T-helper 2 cell treated with Interferon-gamma antibody and Interleukin-4, amounts not matched to agents 100 ng/mL and 5 ng/mL, for 36 hours (primary cell): ENCODE results near the gene ZNF223. TPM values are rescaled to one million over a fixed set of nuclear protein-coding genes. Genes with fewer than 3 reads are reported as not detected.

Source experiments
- intact Hi-C: fragments of 100-400 bp; cut with micrococcal nuclease; formaldehyde crosslinking; loops from one replicate; pipeline ENCODE4 v1.15.1; 2023
- total RNA-seq: library from RNA; stranded (reverse); gene quantifications from 2 replicates; pipeline ENCODE4 v1.2.3, GENCODE V29; 2022

ZNF223 gene
- 0.25 and 0.27 TPM in 2 replicates for total RNA-seq

DNA sequence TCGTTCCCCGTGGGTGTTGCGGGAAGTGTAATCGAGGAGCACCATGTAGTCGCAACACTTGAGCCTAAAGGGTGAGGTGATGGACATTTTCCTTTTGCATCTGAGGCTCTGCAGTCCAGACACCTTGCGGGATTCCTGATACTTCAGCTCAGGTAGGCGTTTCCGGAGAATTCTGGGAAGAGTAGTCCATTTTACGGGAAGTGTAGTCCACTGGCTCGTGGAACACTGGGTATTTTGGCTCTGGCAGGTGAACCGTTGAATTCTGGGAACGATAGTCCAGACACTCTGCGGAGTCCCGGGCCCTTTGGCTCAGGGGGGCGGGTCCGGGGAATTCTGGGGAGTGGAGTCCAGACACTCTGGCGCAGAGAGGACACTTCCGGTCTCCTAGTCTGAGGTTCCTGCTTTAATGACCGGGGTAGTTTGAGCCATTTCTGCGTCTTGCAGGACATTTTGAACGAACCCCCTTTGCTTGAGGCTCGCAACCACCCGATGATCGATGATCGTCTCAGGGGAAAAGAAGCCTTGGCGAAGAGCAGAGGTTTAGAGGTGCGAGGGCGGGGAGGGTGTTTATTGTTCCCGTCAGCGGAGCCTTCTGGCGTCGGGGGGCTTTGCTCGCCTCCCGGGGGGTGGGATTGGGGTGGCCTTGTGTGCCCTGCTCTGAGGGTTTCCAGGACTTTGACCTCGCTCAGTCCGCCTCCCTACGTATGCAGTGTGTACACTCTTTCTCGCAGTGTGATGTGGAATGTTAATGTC lies at the start of gene ZNF223:
Gene ZNF223, plus strand, starts transcription at position 387 of the 753 bp plus-strand sequence. CDS start 3,141 bp downstream, outside the sequence.
- intact Hi-C loops, result no loop called here

DNA sequence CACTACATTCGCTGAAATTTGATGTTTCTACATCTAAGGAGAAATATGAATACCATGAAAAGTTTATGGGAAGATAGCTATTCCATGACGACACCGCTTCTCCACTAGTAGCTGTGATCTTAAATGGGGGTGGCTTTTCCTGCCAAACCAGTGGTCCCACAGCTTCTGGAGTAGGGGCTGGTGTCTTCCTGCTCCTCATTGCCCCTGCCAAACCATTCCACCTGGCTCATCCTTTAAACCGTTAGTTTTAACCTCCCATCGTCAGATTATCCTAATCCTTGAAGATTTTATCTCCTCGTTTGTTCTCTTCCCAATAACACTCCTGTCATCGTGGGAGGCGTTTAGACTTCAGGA lies 49.6 kb upstream of the ZNF223 start:
- intact Hi-C loops, result loop anchor here (1.0 kb wide), 7 partner anchors 18 to 210 kb away; partner anchors contain the start of genes ZNF155, ZNF222, ZNF225 and ZNF227

DNA sequence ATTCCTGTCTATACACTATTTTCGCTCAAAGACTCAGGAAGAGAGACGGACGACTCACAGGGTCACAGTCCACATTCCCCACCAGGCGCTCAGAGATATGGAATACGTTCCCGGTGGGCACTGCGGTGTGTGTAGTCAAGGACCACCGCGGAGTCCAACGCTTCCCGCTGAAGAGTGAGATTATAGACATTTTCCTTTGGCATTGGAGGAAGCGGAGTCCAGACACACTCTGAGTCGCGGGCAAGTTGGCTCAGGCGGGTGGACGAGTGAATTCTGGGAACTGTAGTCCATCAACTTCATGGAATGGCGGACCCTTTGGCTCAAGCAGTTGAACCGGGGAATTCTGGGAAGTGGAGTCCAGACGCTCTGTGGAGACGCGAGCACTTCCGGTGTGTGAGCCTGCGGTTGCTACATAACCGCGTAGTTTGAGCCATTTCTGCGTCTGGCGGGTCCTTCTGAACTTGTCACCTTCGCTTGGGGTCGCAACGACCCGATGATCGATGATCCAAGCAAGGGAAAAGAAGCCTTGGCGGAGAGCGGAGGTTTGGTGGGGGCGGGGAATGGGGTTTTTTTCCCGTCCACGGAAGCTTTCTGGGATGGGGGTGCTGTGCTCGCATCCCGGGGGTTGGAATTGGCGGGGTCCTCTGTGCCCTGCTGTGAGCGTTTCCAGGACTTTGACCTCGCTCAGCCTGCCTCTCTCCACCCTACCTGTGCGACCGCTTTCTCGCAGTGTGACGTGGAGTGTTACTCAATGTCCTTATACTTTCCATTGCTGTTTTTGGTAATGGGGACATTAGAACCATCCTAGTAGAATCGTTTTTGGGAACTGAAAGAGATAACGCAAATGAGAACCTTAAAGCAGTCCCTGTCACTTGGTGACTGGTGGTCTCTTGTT lies 49.0 kb upstream of the ZNF223 start, which contains the start of gene ZNF230:
Gene ZNF230, plus strand, starts transcription at position 392 of the 895 bp plus-strand sequence. CDS start 4,122 bp downstream, outside the sequence.
- intact Hi-C loops, result loop anchor here (1.0 kb wide), 7 partner anchors 19 to 209 kb away; partner anchors contain the start of genes ZNF155, ZNF222, ZNF225 and ZNF227

- intact Hi-C loops, result no loop called here
Observed at GRCh38 chr19:44003461-44004009, 48.3 kb upstream of the ZNF223 start.

DNA sequence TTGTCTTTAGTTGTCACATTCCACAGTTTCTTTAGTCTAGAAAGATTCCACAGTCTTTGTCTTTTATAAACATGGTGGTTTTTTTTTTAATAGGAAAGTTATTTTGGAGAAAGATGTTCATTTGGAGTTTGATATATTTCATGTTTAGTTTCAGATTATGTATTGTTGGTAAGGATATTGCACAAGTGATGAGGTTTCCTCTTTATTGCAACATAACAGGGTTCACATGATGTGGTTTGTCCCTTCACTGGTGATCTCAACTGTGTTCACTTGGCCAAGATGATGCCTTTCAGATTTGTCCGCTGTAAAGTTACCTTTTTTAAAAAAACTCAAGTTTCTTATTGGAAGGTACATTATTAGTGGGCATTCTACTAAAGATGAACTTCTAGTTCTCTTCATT lies 45.9 kb upstream of the ZNF223 start:
- intact Hi-C loops, result no loop called here

DNA sequence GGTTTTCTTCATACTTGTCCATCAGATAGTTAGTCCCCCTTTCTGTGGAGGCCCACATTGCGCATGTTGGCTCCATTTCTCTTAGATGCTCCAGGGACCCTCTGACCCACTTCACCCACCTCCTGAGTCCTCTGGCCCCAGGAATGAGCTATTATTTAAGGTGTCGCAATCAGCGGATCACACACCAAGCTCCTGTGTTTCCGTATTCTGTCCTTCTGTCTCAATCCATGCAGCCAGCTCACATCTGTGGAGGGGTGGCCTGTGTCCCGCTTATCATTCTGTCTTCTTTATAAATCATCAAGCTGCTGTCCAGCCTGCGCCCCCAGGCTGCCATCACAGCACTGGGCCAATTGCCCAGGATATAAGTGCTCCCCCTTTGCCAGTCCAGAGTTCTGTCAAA lies 44.4 kb upstream of the ZNF223 start:
- intact Hi-C loops, result no loop called here

DNA sequence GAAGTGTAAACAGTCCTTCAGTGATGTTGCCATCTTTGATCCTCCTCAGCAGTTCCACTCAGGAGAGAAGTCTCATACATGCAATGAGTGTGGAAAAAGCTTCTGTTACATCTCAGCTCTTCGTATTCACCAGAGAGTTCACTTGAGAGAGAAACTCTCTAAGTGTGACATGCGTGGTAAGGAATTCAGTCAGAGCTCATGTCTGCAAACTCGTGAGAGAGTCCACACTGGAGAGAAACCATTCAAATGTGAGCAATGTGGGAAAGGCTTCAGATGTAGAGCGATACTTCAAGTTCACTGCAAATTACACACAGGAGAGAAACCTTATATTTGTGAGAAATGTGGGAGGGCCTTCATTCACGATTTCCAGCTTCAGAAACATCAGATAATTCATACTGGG lies 41.4 kb upstream of the ZNF223 start:
- intact Hi-C loops, result no loop called here

DNA sequence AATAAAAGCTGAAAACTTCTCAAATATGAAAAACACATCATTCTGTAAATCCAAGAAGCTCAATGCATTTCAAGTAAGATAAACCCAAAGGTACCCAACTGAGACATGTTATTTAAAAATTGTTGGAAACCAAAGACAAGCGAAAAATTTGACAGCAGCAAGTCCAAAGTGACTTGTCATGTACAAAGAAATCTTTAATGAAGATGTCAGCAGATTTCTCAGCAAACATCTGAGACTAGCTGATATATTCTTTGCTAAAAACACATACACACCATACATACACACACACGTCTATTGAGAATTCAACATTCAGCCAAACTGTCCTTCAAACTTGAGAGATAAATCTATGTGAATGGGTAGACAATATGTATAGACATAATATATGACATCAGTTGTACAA lies 32.3 kb upstream of the ZNF223 start:
- intact Hi-C loops, result no loop called here

GRCh38 chr19:44021221-44021620 lies 30.6 kb upstream of the ZNF223 start:
- intact Hi-C loops, result no loop called here

DNA sequence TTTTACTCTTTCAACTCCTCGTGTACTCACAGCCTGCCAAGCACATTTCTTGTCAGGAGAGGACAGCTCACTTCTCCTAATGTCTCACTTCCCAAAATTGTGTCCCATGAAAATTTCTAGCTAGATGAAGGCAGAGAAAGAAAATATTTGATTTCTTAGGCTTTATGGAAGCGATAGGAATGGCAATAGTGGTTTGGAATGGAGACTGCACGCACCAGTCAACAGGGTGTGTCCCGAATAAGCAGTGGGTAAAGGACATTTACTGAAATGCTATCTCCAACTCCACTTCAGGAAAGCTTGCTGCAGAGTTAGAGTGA lies 27.0 kb upstream of the ZNF223 start:
- intact Hi-C loops, result loop anchor here (1.0 kb wide), 4 partner anchors 23 to 90 kb away; partner anchors contain the start of genes ZNF155, ZNF230, ZNF284 and ZNF45

GRCh38 chr19:44025217-44025936 lies 26.5 kb upstream of the ZNF223 start, which contains the start of gene ZNF222:
Gene ZNF222 (plus strand): TSS chr19:44025379. CDS start chr19:44025437, 58 bp downstream.
- intact Hi-C loops, result loop anchor here (1.0 kb wide), 4 partner anchors 23 to 90 kb away; partner anchors contain the start of genes ZNF155, ZNF230, ZNF284 and ZNF45

DNA sequence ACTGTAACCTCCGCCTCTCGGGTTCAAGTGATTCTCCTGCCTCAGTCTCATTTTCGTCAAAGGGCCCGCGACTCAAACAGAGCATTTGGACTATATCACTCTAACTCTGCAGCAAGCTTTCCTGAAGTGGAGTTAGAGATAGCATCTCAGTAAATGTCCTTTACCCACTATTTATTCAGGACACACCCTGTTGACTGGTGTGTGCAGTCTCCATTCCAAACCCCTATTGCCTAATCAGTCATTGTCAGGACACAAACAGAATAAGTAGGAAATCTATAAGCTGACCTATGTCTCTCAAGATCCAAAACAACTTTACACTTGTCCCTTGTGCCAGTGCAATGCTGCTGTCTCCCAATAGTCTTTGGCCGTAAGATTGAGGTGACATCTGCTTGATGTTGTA lies 25.2 kb upstream of the ZNF223 start:
- intact Hi-C loops, result no loop called here

DNA sequence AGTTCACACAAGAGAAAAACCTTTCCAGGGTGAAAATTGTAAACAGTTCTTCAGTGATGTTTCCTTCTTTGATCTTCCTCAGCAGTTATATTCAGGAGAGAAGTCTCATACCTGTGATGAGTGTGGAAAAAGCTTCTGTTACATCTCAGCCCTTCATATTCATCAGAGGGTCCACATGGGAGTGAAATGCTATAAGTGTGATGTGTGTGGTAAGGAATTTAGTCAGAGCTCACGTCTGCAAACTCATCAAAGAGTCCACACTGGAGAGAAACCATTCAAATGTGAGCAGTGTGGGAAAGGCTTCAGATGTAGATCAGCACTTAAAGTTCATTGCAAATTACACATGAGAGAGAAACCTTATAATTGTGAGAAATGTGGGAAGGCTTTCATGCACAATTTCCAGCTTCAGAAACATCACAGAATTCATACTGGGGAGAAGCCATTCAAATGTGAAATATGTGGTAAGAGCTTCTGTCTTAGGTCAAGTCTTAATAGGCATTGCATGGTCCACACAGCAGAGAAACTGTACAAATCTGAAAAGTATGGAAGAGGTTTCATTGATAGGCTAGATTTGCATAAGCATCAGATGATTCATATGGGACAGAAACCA lies 19.7 kb upstream of the ZNF223 start:
- intact Hi-C loops, result no loop called here

GRCh38 chr19:44042147-44042546 lies 9.7 kb upstream of the ZNF223 start:
- intact Hi-C loops, result no loop called here

- intact Hi-C loops, result no loop called here
Observed at GRCh38 chr19:44050740-44051649, 841 bp upstream of the ZNF223 start.

GRCh38 chr19:44055870-44056269 lies 4.0 kb downstream of the ZNF223 start:
- intact Hi-C loops, result no loop called here

DNA sequence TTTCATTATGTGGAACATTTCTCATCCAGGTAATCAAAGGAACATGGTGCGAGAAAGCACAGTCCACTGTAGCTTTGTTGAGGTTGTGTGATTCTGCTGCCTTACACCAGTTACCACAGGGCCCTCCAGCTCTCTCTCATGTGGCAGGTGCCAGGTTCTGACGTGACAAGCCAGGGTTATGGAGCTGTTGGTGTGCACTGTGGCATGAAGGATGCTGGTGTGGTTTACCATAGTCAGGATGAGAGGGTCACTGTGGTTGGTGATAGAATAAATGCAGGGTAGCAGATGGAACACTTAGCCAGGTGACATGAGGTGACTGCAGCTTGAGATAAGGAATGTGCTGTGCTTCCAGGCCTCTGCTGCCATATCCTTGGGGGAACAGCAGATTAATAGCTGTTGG lies 7.4 kb downstream of the ZNF223 start:
- intact Hi-C loops, result no loop called here

- intact Hi-C loops, result no loop called here
Observed at GRCh38 chr19:44061038-44061437, 9.2 kb downstream of the ZNF223 start.

- intact Hi-C loops, result no loop called here
Observed at GRCh38 chr19:44066305-44066704, 14.5 kb downstream of the ZNF223 start.
